Endothelial cell of umbilical vein (primary cell): ENCODE data around the gene TMEM132E. TPM values are rescaled to one million over a fixed set of nuclear protein-coding genes. Genes with fewer than 3 reads are reported as not detected.

Experiments used
- BruUV-seq: library from RNA; stranded (reverse); fragments of 400-500 nt; replicated peaks from 2 replicates; lab custom pipeline; 2021; lab: Mats Ljungman, UMichigan
- CTCF ChIA-PET: fragments of 300-600, 350-600 bp; sonication (Branson Sonifier 250); formaldehyde crosslinking; loops from one replicate; lab custom pipeline; 2021; ENCODE audit warnings: antibody characterized with exemption, inconsistent platforms; lab: Charles Lee
- POLR2A ChIA-PET: fragments of 300-600, 350-600 bp; sonication (Branson Sonifier 250); formaldehyde crosslinking; loops from one replicate; lab custom pipeline; 2021; ENCODE audit warnings: antibody characterized with exemption, inconsistent platforms; lab: Charles Lee
- DNase-seq: peaks from one replicate; pipeline ENCODE4 v3.0.0-alpha.2; 2011; ENCODE audit warnings: low read depth, low spot score
- FAIRE-seq: peaks from 2 replicates; lab custom pipeline; 2011; peaks lifted over from hg19 to GRCh38; lab: Jason Lieb, UNC
- H2AFZ ChIP-seq: 2 replicates; pipeline ENCODE4 v1.6.0; 2012; ENCODE audit warnings: low read depth, low read length, control low read depth, inconsistent platforms
- H3K27ac ChIP-seq: 2 replicates; pipeline ENCODE4 v1.5.1; 2011; ENCODE audit warnings: low read depth, mild to moderate bottlenecking, control low read depth, low read length, moderate library complexity; ENCODE audit not compliant: insufficient read depth
- H3K27me3 ChIP-seq, 2 experiments: 2 replicates each; pipeline versions ENCODE4 v1.6.0 to v1.6.1; 2011; ENCODE audit warnings: low read length in 2 of 2, mixed read lengths in 1 of 2; ENCODE audit not compliant: control insufficient read depth in 2 of 2, insufficient read depth in 2 of 2
- H3K36me3 ChIP-seq, 2 experiments: 2 replicates in 1 of 2; 3 replicates in 1 of 2; pipeline ENCODE4 v1.5.1; 2011; ENCODE audit warnings: low read length in 2 of 2, mild to moderate bottlenecking in 1 of 2, moderate library complexity in 1 of 2; ENCODE audit not compliant: control insufficient read depth in 2 of 2, insufficient read depth in 2 of 2; ENCODE audit errors: extremely low read depth in 1 of 2
- H3K4me1 ChIP-seq: 3 replicates; pipeline ENCODE4 v1.5.1; 2011; ENCODE audit warnings: mild to moderate bottlenecking, low read length; ENCODE audit not compliant: control insufficient read depth, insufficient read depth; ENCODE audit errors: extremely low read depth
- H3K4me2 ChIP-seq: 2 replicates; pipeline ENCODE4 v1.6.1; 2011; ENCODE audit warnings: low read length, control low read depth, mixed read lengths; ENCODE audit not compliant: insufficient read depth
- H3K4me3 ChIP-seq, 3 experiments: fragments of 200-600 bp in 1 of 3; sonication (generic), shearing (Covaris generic) in 1 of 3; replicated peaks in 1 of 3; 2 replicates each; pipeline ENCODE4 v1.5.1; 2011 to 2016; ENCODE audit warnings: control low read depth in 3 of 3, low read length in 3 of 3, mild to moderate bottlenecking in 2 of 3, inconsistent platforms in 1 of 3, low read depth in 1 of 3, moderate library complexity in 1 of 3; ENCODE audit not compliant: insufficient read depth in 1 of 3
- H3K79me2 ChIP-seq: 2 replicates; pipeline ENCODE4 v1.6.0; 2012; ENCODE audit warnings: low read length, inconsistent platforms; ENCODE audit not compliant: control insufficient read depth, insufficient read depth
- H3K9ac ChIP-seq: replicated peaks from 2 replicates; pipeline ENCODE3; 2011; ENCODE audit warnings: low read length, control low read depth; ENCODE audit not compliant: insufficient read depth; ENCODE audit errors: extremely low read depth
- H3K9me1 ChIP-seq: replicated peaks from 3 replicates; pipeline ENCODE4 v1.6.0; 2011; ENCODE audit warnings: mild to moderate bottlenecking, low read length; ENCODE audit not compliant: control insufficient read depth, insufficient read depth; ENCODE audit errors: extremely low read depth
- H3K9me3 ChIP-seq: replicated peaks from 2 replicates; pipeline ENCODE4 v1.5.1; 2012; ENCODE audit warnings: low read length, inconsistent platforms; ENCODE audit not compliant: control insufficient read depth, insufficient read depth
- H4K20me1 ChIP-seq: replicated peaks from 2 replicates; pipeline ENCODE3; 2011; ENCODE audit warnings: mild to moderate bottlenecking, low read length; ENCODE audit not compliant: control insufficient read depth, insufficient read depth; ENCODE audit errors: extremely low read depth
- EZH2 ChIP-seq: IDR thresholded peaks from 2 replicates; pipeline ENCODE4 v1.6.1; 2012; ENCODE audit warnings: borderline replicate concordance, low read depth, mild to moderate bottlenecking, moderate library complexity, low read length, inconsistent platforms; ENCODE audit not compliant: severe bottlenecking
- FOS ChIP-seq: IDR thresholded peaks from 2 replicates; pipeline ENCODE4 v1.6.1; 2011; ENCODE audit warnings: mild to moderate bottlenecking, low read length, moderate library complexity, borderline replicate concordance; ENCODE audit not compliant: insufficient read depth
- GATA2 ChIP-seq: IDR thresholded peaks from 2 replicates; pipeline ENCODE4 v1.7.0; 2011; ENCODE audit warnings: low read depth, mild to moderate bottlenecking, moderate library complexity, mixed read lengths, low read length; ENCODE audit not compliant: insufficient read length, insufficient read depth
- JUN ChIP-seq: IDR thresholded peaks from 2 replicates; pipeline ENCODE4 v1.6.1; 2011; ENCODE audit warnings: borderline replicate concordance, low read depth; ENCODE audit not compliant: insufficient read length, insufficient read depth
- MYC ChIP-seq: IDR thresholded peaks from one replicate; pipeline ENCODE4 v1.6.1; 2011; ENCODE audit warnings: mild to moderate bottlenecking, low read depth, low read length
- POLR2A ChIP-seq: IDR thresholded peaks from 2 replicates; pipeline ENCODE4 v1.6.1; 2012; ENCODE audit warnings: low read depth, mild to moderate bottlenecking, control low read depth, low read length
- POLR2AphosphoS5 ChIP-seq: IDR thresholded peaks from 2 replicates; pipeline ENCODE4 v1.6.1; 2012; ENCODE audit warnings: low read depth, mild to moderate bottlenecking, control low read depth, low read length, moderate library complexity; ENCODE audit not compliant: insufficient read depth
- dilution Hi-C: fragments of 300-500 bp; cut with MboI; formaldehyde crosslinking; loops from one replicate; pipeline ENCODE4 v1.15.0; 2019; ENCODE audit warnings: low sequenced_read_pairs; ENCODE audit not compliant: extremely low pct_ligation_motif_present
- intact Hi-C: fragments of 100-400 bp; cut with micrococcal nuclease; formaldehyde crosslinking; loops from one replicate; pipeline ENCODE4 v1.10.0; 2022
- polyA plus RNA-seq, 4 experiments: library from polyadenylated mRNA; depleted of rRNA in 3 of 4; stranded (reverse) in 3 of 4; unstranded in 1 of 4; fragments of >200 nt; gene quantifications; 2 replicates each; pipeline versions ENCODE4 v1.2.1 to v1.2.3, GENCODE V29; 2011 to 2012; ENCODE audit warnings: missing spikeins in 1 of 4
- total RNA-seq: library from RNA; stranded (reverse); gene quantifications from 2 replicates; pipeline ENCODE4 v1.2.3, GENCODE V29; 2021
- TF ChIP-seq, protein P1 (sequence below): IDR thresholded peaks from 2 replicates; pipeline ENCODE4 v1.6.1; 2011; ENCODE audit not compliant: insufficient read depth, insufficient read length
- TF ChIP-seq, protein P2 (sequence below), 2 donors: IDR thresholded peaks; 1 replicate in 1 of 2; 2 replicates in 1 of 2; pipeline ENCODE4 v1.5.1; 2011; ENCODE audit warnings: low read length in 2 of 2, mild to moderate bottlenecking in 2 of 2, moderate library complexity in 2 of 2, control low read depth in 1 of 2, inconsistent platforms in 1 of 2, low read depth in 1 of 2; ENCODE audit not compliant: insufficient read depth in 1 of 2; ENCODE audit errors: extremely low read depth in 1 of 2

The TMEM132E gene
- total and polyA plus RNA-seq, 2 donors (not counting 3 experiments of a cell fraction or from before 2014, with no cell fraction given) = not detected

GRCh38 chr17:34580685-34581445 is 1.5 kb downstream of the TMEM132E start:
- TF ChIP-seq GATA2 = no peak
- TF ChIP-seq MYC = no peak
- TF ChIP-seq POLR2A = no peak
- TF ChIP-seq POLR2AphosphoS5 = no peak
- TF ChIP-seq, protein P1, sequence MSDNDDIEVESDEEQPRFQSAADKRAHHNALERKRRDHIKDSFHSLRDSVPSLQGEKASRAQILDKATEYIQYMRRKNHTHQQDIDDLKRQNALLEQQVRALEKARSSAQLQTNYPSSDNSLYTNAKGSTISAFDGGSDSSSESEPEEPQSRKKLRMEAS = no peak
- TF ChIP-seq EZH2 = no peak
- TF ChIP-seq, protein P2, sequence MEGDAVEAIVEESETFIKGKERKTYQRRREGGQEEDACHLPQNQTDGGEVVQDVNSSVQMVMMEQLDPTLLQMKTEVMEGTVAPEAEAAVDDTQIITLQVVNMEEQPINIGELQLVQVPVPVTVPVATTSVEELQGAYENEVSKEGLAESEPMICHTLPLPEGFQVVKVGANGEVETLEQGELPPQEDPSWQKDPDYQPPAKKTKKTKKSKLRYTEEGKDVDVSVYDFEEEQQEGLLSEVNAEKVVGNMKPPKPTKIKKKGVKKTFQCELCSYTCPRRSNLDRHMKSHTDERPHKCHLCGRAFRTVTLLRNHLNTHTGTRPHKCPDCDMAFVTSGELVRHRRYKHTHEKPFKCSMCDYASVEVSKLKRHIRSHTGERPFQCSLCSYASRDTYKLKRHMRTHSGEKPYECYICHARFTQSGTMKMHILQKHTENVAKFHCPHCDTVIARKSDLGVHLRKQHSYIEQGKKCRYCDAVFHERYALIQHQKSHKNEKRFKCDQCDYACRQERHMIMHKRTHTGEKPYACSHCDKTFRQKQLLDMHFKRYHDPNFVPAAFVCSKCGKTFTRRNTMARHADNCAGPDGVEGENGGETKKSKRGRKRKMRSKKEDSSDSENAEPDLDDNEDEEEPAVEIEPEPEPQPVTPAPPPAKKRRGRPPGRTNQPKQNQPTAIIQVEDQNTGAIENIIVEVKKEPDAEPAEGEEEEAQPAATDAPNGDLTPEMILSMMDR (IDR thresholded peaks at IDR 0.05; ENCODE audit: extremely low read depth in 1 of 2, insufficient read depth in 1 of 2, low read depth in 1 of 2, low read length in 2 of 2) = no peak
- no peak for TF ChIP-seq JUN
- no peak for TF ChIP-seq FOS
- Histone ChIP-seq H3K9me1 (no peaks in the 10 kb centered on the region), H3K4me3 (no peak overlapping the region), H2AFZ (no peak overlapping the region), H3K36me3 (no peaks in the 10 kb centered on the region), H3K4me1 (no peaks in the 10 kb centered on the region), H3K9ac (no peak overlapping the region), H4K20me1 (no peaks in the 10 kb centered on the region), H3K9me3 (no peaks in the 10 kb centered on the region), H3K27me3 (peaks cover 76 to 78% of the 10 kb centered on the region in 2 experiments), H3K4me2 (no peak overlapping the region), H3K79me2 (no peaks in the 10 kb centered on the region), H3K27ac (no peak overlapping the region)
- CTCF ChIA-PET = interaction anchor here (1.3 kb wide), 2 partner anchors 38 to 47 kb away, joined by 3 to 4 read pairs; no protein-coding TSS in a partner anchor
- DNase-seq = no peak
- dilution Hi-C loops (no loop called here), intact Hi-C loops (no loop called here)
- FAIRE-seq = no peak
- BruUV-seq = no TSS peak
- POLR2A ChIA-PET = no interaction called here
